Type B pancreatic cell (in vitro differentiated cells): ENCODE measurements around the gene TRAF3IP1. TPM values are rescaled to one million over a fixed set of nuclear protein-coding genes. Genes with fewer than 3 reads are reported as not detected.
A peak's percentile ranks its signal among the peaks of the same experiment; 100 is the strongest.
"Not testable (repeated sequence)": the region's sequence is repeated elsewhere in the genome, so short reads cannot be mapped to it uniquely, and the experiment has no call there.

Source experiments
- DNase-seq: peaks from one replicate; pipeline ENCODE4 v3.0.0; 2021; ENCODE audit warnings: mixed read lengths; ENCODE audit not compliant: unreplicated experiment; ENCODE audit errors: extremely low spot score
- H3K27ac Mint-ChIP-seq: 2 replicates; pipeline ENCODE4 v1.8.0; 2021; ENCODE audit warnings: mild to moderate bottlenecking, mixed read lengths
- H3K27me3 Mint-ChIP-seq: 2 replicates; pipeline ENCODE4 v1.8.0; 2021; ENCODE audit warnings: mixed read lengths
- H3K36me3 Mint-ChIP-seq: 2 replicates; pipeline ENCODE4 v1.8.0; 2021; ENCODE audit warnings: mixed read lengths
- H3K4me1 Mint-ChIP-seq: one replicate; pipeline ENCODE4 v1.8.0; 2021; ENCODE audit warnings: mixed read lengths; ENCODE audit not compliant: unreplicated experiment
- H3K4me3 Mint-ChIP-seq: 2 replicates; pipeline ENCODE4 v1.8.0; 2021; ENCODE audit warnings: mild to moderate bottlenecking, mixed read lengths
- H3K9me3 Mint-ChIP-seq: 2 replicates; pipeline ENCODE4 v1.8.0; 2021; ENCODE audit warnings: mixed read lengths
- total RNA-seq: library from RNA; stranded (reverse); gene quantifications from 2 replicates; pipeline ENCODE4 v1.2.1, GENCODE V29; 2021; ENCODE audit warnings: low replicate concordance
- TF ChIP-seq, protein P1 (sequence below): fragments of 200-600 bp; sonication (generic); conservative IDR thresholded peaks from 2 replicates; pipeline ENCODE4 v1.5.0; 2021; ENCODE audit warnings: antibody characterized with exemption, mild to moderate bottlenecking

The TRAF3IP1 gene
- total RNA-seq, 1 donor from 2014 or later: 20.9 TPM

DNA sequence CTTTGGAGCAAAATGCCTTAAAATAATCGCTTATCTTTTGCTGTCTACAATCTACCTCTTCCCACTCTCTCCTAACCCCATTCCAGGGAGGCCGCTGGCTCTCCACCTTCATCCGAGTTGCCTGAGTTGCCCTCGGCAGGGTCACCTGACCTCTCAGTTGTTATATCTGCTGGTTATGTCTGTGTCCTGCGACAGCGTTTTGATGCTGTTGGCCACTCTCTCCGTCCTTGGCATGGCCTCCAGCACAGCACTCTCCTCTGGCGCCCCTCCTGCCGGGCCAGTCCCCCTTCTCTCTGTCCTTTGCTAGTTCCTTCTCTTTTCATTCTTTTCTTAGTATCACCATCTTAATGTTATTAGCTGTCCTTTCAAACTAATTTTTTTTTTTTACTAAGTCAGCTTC lies 41.6 kb downstream of the TRAF3IP1 start:
- no peak overlapping the region for H3K27ac Mint-ChIP-seq
- TF ChIP-seq, protein P1, sequence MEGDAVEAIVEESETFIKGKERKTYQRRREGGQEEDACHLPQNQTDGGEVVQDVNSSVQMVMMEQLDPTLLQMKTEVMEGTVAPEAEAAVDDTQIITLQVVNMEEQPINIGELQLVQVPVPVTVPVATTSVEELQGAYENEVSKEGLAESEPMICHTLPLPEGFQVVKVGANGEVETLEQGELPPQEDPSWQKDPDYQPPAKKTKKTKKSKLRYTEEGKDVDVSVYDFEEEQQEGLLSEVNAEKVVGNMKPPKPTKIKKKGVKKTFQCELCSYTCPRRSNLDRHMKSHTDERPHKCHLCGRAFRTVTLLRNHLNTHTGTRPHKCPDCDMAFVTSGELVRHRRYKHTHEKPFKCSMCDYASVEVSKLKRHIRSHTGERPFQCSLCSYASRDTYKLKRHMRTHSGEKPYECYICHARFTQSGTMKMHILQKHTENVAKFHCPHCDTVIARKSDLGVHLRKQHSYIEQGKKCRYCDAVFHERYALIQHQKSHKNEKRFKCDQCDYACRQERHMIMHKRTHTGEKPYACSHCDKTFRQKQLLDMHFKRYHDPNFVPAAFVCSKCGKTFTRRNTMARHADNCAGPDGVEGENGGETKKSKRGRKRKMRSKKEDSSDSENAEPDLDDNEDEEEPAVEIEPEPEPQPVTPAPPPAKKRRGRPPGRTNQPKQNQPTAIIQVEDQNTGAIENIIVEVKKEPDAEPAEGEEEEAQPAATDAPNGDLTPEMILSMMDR: no peak
- DNase-seq: no peak
- no peak overlapping the region for H3K4me3 Mint-ChIP-seq
- H3K9me3 Mint-ChIP-seq: no peaks in the 10 kb centered on the region
- H3K4me1 Mint-ChIP-seq: peaks cover 6% of the 10 kb centered on the region
- H3K36me3 Mint-ChIP-seq: peaks cover 31% of the 10 kb centered on the region
- no peaks in the 10 kb centered on the region for H3K27me3 Mint-ChIP-seq

- H3K9me3 Mint-ChIP-seq: no peaks in the 10 kb centered on the region
- H3K36me3 Mint-ChIP-seq: peaks cover 27% of the 10 kb centered on the region
- H3K4me3 Mint-ChIP-seq: no peak overlapping the region
- TF ChIP-seq, protein P1: no peak
- H3K4me1 Mint-ChIP-seq: peaks cover under 1% of the 10 kb centered on the region
- H3K27me3 Mint-ChIP-seq: no peaks in the 10 kb centered on the region
- no peak for DNase-seq
- H3K27ac Mint-ChIP-seq: no peak overlapping the region
Observed at GRCh38 chr2:238362626-238363025, 42.3 kb downstream of the TRAF3IP1 start.

- TF ChIP-seq, protein P1: no peak
- no peaks in the 10 kb centered on the region for H3K27me3 Mint-ChIP-seq
- H3K4me1 Mint-ChIP-seq: peaks cover 18% of the 10 kb centered on the region
- no peak overlapping the region for H3K4me3 Mint-ChIP-seq
- peaks cover 21% of the 10 kb centered on the region for H3K36me3 Mint-ChIP-seq
- H3K9me3 Mint-ChIP-seq: no peaks in the 10 kb centered on the region
- peak overlapping the region; percentile 13 for H3K27ac Mint-ChIP-seq
- DNase-seq: no peak
Observed at GRCh38 chr2:238369591-238370040, 49.3 kb downstream of the TRAF3IP1 start.

GRCh38 chr2:238370094-238370822 lies 49.9 kb downstream of the TRAF3IP1 start:
- DNase-seq: no peak
- TF ChIP-seq, protein P1: no peak
- H3K27ac Mint-ChIP-seq: no peak overlapping the region
- no peaks in the 10 kb centered on the region for H3K9me3 Mint-ChIP-seq
- H3K4me3 Mint-ChIP-seq: no peak overlapping the region
- peaks cover 18% of the 10 kb centered on the region for H3K4me1 Mint-ChIP-seq
- H3K36me3 Mint-ChIP-seq: peaks cover 25% of the 10 kb centered on the region
- no peaks in the 10 kb centered on the region for H3K27me3 Mint-ChIP-seq

GRCh38 chr2:238370823-238371372 lies 50.6 kb downstream of the TRAF3IP1 start:
- Mint-ChIP-seq H3K4me1 (peaks cover 18% of the 10 kb centered on the region), H3K4me3 (no peak overlapping the region), H3K27ac (no peak overlapping the region), H3K9me3 (no peaks in the 10 kb centered on the region), H3K36me3 (peaks cover 25% of the 10 kb centered on the region), H3K27me3 (no peaks in the 10 kb centered on the region)
- TF ChIP-seq, protein P1: peak; percentile 83
- DNase-seq: no peak

GRCh38 chr2:238372277-238372676 lies 52.0 kb downstream of the TRAF3IP1 start:
- not testable (repeated sequence) for DNase-seq, H3K27ac Mint-ChIP-seq, H3K9me3 Mint-ChIP-seq, H3K27me3 Mint-ChIP-seq, H3K4me3 Mint-ChIP-seq
- peaks cover 18% of the 10 kb centered on the region for H3K4me1 Mint-ChIP-seq
- peaks cover 25% of the 10 kb centered on the region for H3K36me3 Mint-ChIP-seq
